HCT116 (cell line): ENCODE results near the gene TNRC6C. TPM values are rescaled to one million over a fixed set of nuclear protein-coding genes. Genes with fewer than 3 reads are reported as not detected.

Experiments
- ATAC-seq: fragments of 200-7000 bp; cut with Tn5 transposase; 2 replicates; pipeline ENCODE4 v1.9.1; 2020; ENCODE audit warnings: mild to moderate bottlenecking, moderate library complexity
- BruUV-seq: library from RNA; stranded (reverse); fragments of 400-500 nt; replicated peaks from 2 replicates; lab custom pipeline; 2021; lab: Mats Ljungman, UMichigan
- CTCF ChIA-PET: fragments of 300-600 bp; sonication (Branson Sonifier 250); formaldehyde crosslinking; loops from one replicate; lab custom pipeline; 2021; ENCODE audit warnings: antibody characterized with exemption; lab: Charles Lee
- POLR2A ChIA-PET: fragments of 300-600, 350-600 bp; sonication (Branson Sonifier 250); formaldehyde crosslinking; loops from one replicate; lab custom pipeline; 2021; ENCODE audit warnings: antibody characterized with exemption; lab: Charles Lee
- RAD21 ChIA-PET, 2 experiments: fragments of 300-600 bp; sonication (Branson Sonifier 250); formaldehyde crosslinking; loops; one replicate each; lab custom pipeline; 2023; ENCODE audit warnings: low total read pairs in 2 of 2; ENCODE audit not compliant: uncharacterized antibody in 2 of 2, unreplicated experiment in 2 of 2, low non-redundant PET in 1 of 2; lab: Charles Lee
- DNase-seq: peaks from one replicate; pipeline ENCODE4 v3.0.0-alpha.2; 2010; ENCODE audit warnings: low read depth, low spot score
- H2AFZ ChIP-seq: fragments of 200-600 bp; shearing (Covaris generic), sonication (generic); 2 replicates; pipeline ENCODE4 v1.6.1; 2017; ENCODE audit warnings: low read depth, mixed run types, mixed read lengths, antibody characterized with exemption, low read length; ENCODE audit not compliant: poor library complexity, severe bottlenecking
- H3K27ac ChIP-seq: 2 replicates; pipeline ENCODE4 v1.5.1; 2012; ENCODE audit warnings: low read depth, low read length
- H3K27me3 ChIP-seq: fragments of 200-600 bp; sonication (generic); 2 replicates; pipeline ENCODE4 v1.6.1; 2016; ENCODE audit warnings: mixed run types, low read length, mixed read lengths; ENCODE audit not compliant: insufficient read depth
- H3K36me3 ChIP-seq, 2 experiments: fragments of 200-500 bp in 1 of 2; fragments of 200-600 bp in 1 of 2; sonication (Bioruptor generic) in 1 of 2; sonication (generic) in 1 of 2; 2 replicates each; pipeline versions ENCODE4 v1.5.1 to v1.6.1; 2014 to 2016; ENCODE audit warnings: low read length in 2 of 2, inconsistent platforms in 1 of 2, mixed read lengths in 1 of 2, mixed run types in 1 of 2; ENCODE audit not compliant: insufficient read depth in 2 of 2, control insufficient read depth in 1 of 2
- H3K4me1 ChIP-seq, 2 experiments: fragments of 200-600 bp in 1 of 2; sonication (generic) in 1 of 2; 2 replicates each; pipeline versions ENCODE4 v1.5.1 to v1.6.1; 2012 to 2017; ENCODE audit warnings: low read length in 2 of 2, inconsistent platforms in 1 of 2, mild to moderate bottlenecking in 1 of 2, mixed read lengths in 1 of 2, mixed run types in 1 of 2, moderate library complexity in 1 of 2; ENCODE audit not compliant: insufficient read depth in 2 of 2, control insufficient read depth in 1 of 2
- H3K4me2 ChIP-seq: fragments of 200-600 bp; sonication (generic); 2 replicates; pipeline ENCODE4 v1.6.1; 2017; ENCODE audit warnings: mixed run types, low read length, mixed read lengths
- H3K4me3 ChIP-seq, 2 experiments: fragments of 200-600 bp in 1 of 2; sonication (generic) in 1 of 2; replicated peaks in 1 of 2; 2 replicates each; pipeline ENCODE4 v1.5.1; 2011 to 2016; ENCODE audit warnings: low read length in 2 of 2, control low read depth in 1 of 2, low read depth in 1 of 2, mild to moderate bottlenecking in 1 of 2, mixed read lengths in 1 of 2, mixed run types in 1 of 2
- H3K79me2 ChIP-seq: fragments of 200-600 bp; sonication (generic); 2 replicates; pipeline ENCODE4 v1.6.1; 2017; ENCODE audit warnings: mild to moderate bottlenecking, mixed run types, low read length, moderate library complexity, mixed read lengths; ENCODE audit not compliant: insufficient read depth
- H3K9ac ChIP-seq: fragments of 200-600 bp; sonication (generic); 2 replicates; pipeline ENCODE4 v1.6.1; 2016; ENCODE audit warnings: low read length, mixed read lengths
- H3K9me2 ChIP-seq: fragments of 200-600 bp; sonication (generic), shearing (Covaris generic); 2 replicates; pipeline ENCODE4 v1.6.1; 2017; ENCODE audit warnings: mixed run types, mild to moderate bottlenecking, moderate library complexity; ENCODE audit not compliant: insufficient read depth
- H3K9me3 ChIP-seq, 2 experiments: fragments of 200-500 bp in 1 of 2; fragments of 200-600 bp in 1 of 2; sonication (Bioruptor generic) in 1 of 2; sonication (generic) in 1 of 2; 2 replicates each; pipeline ENCODE4 v1.6.1; 2014 to 2017; ENCODE audit warnings: low read length in 2 of 2, mixed read lengths in 2 of 2, inconsistent platforms in 1 of 2, low read depth in 1 of 2, mild to moderate bottlenecking in 1 of 2, mixed run types in 1 of 2, moderate library complexity in 1 of 2; ENCODE audit not compliant: control insufficient read depth in 1 of 2, insufficient read depth in 1 of 2
- H4K20me1 ChIP-seq: fragments of 200-600 bp; sonication (generic), shearing (Covaris generic); 2 replicates; pipeline ENCODE4 v1.6.1; 2017; ENCODE audit warnings: mixed run types, mild to moderate bottlenecking, moderate library complexity; ENCODE audit not compliant: insufficient read depth
- CBX3 ChIP-seq: IDR thresholded peaks from 2 replicates; pipeline ENCODE4 v1.6.1; 2012; ENCODE audit warnings: low read depth
- EGR1 ChIP-seq: IDR thresholded peaks from 2 replicates; pipeline ENCODE4 v1.6.1; 2012; ENCODE audit warnings: low read depth
- EZH2 ChIP-seq: fragments of 200-600 bp; sonication (generic); IDR thresholded peaks from 2 replicates; pipeline ENCODE4 v1.6.1; 2017; ENCODE audit warnings: antibody characterized with exemption, mixed run types
- FOSL1 ChIP-seq: IDR thresholded peaks from 2 replicates; pipeline ENCODE4 v1.6.1; 2012; ENCODE audit warnings: low read depth
- JUND ChIP-seq: IDR thresholded peaks from 2 replicates; pipeline ENCODE4 v1.6.1; 2012
- POLR2A ChIP-seq: IDR thresholded peaks from 2 replicates; pipeline ENCODE4 v1.7.0; 2011; ENCODE audit warnings: borderline replicate concordance; ENCODE audit not compliant: insufficient read depth, insufficient read length; ENCODE audit errors: extremely low read depth
- POLR2AphosphoS5 ChIP-seq: IDR thresholded peaks from 2 replicates; pipeline ENCODE4 v1.6.1; 2011; ENCODE audit warnings: mild to moderate bottlenecking, low read depth, low read length, moderate library complexity
- RAD21 ChIP-seq: IDR thresholded peaks from 2 replicates; pipeline ENCODE4 v1.6.1; 2012; ENCODE audit warnings: low read depth, mild to moderate bottlenecking
- SIN3A ChIP-seq: IDR thresholded peaks from 2 replicates; pipeline ENCODE4 v1.6.1; 2012; ENCODE audit warnings: low read depth
- TCF7L2 ChIP-seq: IDR thresholded peaks from 2 replicates; pipeline ENCODE4 v1.7.0; 2011; ENCODE audit warnings: borderline replicate concordance, inconsistent platforms; ENCODE audit not compliant: insufficient read depth, insufficient read length; ENCODE audit errors: extremely low read depth
- ZNF274 ChIP-seq: fragments of 200-500 bp; sonication (Bioruptor generic); IDR thresholded peaks from 2 replicates; pipeline ENCODE4 v1.6.1; 2014; ENCODE audit warnings: mild to moderate bottlenecking, low read depth, low read length, inconsistent platforms
- intact Hi-C: fragments of 100-400 bp; cut with micrococcal nuclease; formaldehyde crosslinking; loops from 2 replicates; pipeline ENCODE4 v1.10.0; 2022
- total RNA-seq: library from RNA; stranded (reverse); gene quantifications from one replicate; pipeline ENCODE4 v1.2.1, GENCODE V29; 2021; ENCODE audit not compliant: unreplicated experiment
- TF ChIP-seq, protein P1 (sequence below): IDR thresholded peaks from 2 replicates; pipeline ENCODE4 v1.6.1; 2012
- TF ChIP-seq, protein P2 (sequence below), 3 experiments: fragments of 200-600 bp in 1 of 3; sonication (generic) in 1 of 3; IDR thresholded peaks in 2 of 3; conservative IDR thresholded peaks in 1 of 3; 2 replicates each; pipeline ENCODE4 v1.5.1; 2012 to 2017; ENCODE audit warnings: low read depth in 2 of 3, low read length in 2 of 3, antibody characterized with exemption in 1 of 3, borderline replicate concordance in 1 of 3, control low read depth in 1 of 3, mild to moderate bottlenecking in 1 of 3, mixed read lengths in 1 of 3, mixed run types in 1 of 3, moderate library complexity in 1 of 3; ENCODE audit not compliant: insufficient read depth in 1 of 3
- TF ChIP-seq, protein P3 (sequence below): IDR thresholded peaks from 2 replicates; pipeline ENCODE4 v1.6.1; 2011; ENCODE audit warnings: mild to moderate bottlenecking, low read length, moderate library complexity; ENCODE audit not compliant: insufficient replicate concordance; ENCODE audit errors: extremely low read depth

The TNRC6C gene
- total RNA-seq, 1 experiment from 2014 or later: 23.4 TPM

DNA sequence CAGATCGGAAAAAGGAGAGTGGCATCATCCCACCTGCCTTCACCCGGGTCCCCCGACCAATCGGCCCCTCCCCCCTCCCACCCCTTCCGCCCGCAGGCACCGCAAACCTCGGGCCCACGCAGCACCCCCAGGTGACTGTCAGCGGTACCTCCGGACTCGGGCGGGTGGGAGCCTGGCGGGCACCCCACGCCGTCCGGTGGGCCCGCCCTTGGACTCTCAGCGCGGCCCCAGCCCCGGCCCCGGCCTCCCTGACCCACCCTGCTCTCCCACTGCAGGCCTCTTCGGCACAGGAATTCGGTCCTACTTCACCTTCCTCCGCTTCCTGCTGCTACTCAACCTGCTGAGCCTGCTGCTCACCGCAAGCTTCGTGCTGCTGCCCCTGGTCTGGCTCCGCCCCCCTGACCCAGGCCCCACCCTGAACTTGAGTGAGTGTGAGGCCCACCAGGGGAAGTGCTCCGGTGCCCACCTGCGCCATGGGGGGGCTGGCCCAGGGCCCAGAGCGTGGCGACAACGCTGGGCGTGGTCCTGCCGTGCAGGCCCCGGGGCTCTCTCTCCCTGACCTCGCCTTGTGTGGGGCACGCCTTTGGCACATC, 173.7 kb downstream of the TNRC6C start (continued):
- TF ChIP-seq SIN3A: no peak
- TF ChIP-seq, all 23 proteins: peak for 3

DNA sequence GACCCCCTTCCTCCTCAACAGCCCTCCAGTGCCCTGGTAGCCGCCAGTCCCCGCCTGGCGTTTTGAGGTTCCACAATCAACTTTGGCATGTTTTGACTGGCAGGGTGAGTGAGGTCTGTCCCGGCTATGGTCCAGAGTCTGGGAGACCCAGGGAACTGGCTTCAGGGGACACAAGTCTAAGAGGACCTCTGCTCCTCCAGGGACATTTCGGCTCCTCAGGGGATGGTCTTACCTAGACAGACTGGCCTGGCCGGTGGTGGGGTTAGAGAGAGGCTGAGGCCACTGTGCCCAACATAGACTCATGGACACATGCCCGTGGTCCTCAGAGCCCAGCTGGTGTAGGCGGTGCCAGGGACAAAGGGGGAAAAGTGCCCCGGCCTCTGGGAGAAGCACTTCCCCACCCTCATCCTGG, 174.3 kb downstream of the TNRC6C start:
- Histone ChIP-seq H3K27ac (peak overlapping the region; percentile 49), H3K79me2 (peaks cover 2% of the 10 kb centered on the region; the same call in 1 of the 2 replicates), H3K9me2 (no peaks in the 10 kb centered on the region), H3K4me1 (peaks cover 37 to 70% of the 10 kb centered on the region in 2 experiments), H4K20me1 (no peaks in the 10 kb centered on the region), H2AFZ (peak overlapping the region; percentile 77), H3K4me2 (peak overlapping the region; percentile 96), H3K9ac (peak overlapping the region; percentile 71), H3K4me3 (peak overlapping the region; percentile 57 to 68), H3K9me3 (no peaks in the 10 kb centered on the region), H3K27me3 (no peaks in the 10 kb centered on the region), H3K36me3 (no peaks in the 10 kb centered on the region)
- ATAC-seq (no peak), DNase-seq (no peak)
- TF ChIP-seq, protein P1, sequence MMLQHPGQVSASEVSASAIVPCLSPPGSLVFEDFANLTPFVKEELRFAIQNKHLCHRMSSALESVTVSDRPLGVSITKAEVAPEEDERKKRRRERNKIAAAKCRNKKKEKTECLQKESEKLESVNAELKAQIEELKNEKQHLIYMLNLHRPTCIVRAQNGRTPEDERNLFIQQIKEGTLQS: no peak
- no peak for TF ChIP-seq EGR1
- no peak for TF ChIP-seq RAD21
- TF ChIP-seq, protein P2, sequence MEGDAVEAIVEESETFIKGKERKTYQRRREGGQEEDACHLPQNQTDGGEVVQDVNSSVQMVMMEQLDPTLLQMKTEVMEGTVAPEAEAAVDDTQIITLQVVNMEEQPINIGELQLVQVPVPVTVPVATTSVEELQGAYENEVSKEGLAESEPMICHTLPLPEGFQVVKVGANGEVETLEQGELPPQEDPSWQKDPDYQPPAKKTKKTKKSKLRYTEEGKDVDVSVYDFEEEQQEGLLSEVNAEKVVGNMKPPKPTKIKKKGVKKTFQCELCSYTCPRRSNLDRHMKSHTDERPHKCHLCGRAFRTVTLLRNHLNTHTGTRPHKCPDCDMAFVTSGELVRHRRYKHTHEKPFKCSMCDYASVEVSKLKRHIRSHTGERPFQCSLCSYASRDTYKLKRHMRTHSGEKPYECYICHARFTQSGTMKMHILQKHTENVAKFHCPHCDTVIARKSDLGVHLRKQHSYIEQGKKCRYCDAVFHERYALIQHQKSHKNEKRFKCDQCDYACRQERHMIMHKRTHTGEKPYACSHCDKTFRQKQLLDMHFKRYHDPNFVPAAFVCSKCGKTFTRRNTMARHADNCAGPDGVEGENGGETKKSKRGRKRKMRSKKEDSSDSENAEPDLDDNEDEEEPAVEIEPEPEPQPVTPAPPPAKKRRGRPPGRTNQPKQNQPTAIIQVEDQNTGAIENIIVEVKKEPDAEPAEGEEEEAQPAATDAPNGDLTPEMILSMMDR (IDR thresholded peaks at IDR 0.05 in 2 of 3, conservative IDR thresholded peaks at IDR 0.05 in 1 of 3; ENCODE audit: borderline replicate concordance in 1 of 3, insufficient read depth in 1 of 3, low read depth in 2 of 3, low read length in 2 of 3): no peak
- TF ChIP-seq TCF7L2: no peak
- no peak for TF ChIP-seq JUND
- TF ChIP-seq, protein P3, sequence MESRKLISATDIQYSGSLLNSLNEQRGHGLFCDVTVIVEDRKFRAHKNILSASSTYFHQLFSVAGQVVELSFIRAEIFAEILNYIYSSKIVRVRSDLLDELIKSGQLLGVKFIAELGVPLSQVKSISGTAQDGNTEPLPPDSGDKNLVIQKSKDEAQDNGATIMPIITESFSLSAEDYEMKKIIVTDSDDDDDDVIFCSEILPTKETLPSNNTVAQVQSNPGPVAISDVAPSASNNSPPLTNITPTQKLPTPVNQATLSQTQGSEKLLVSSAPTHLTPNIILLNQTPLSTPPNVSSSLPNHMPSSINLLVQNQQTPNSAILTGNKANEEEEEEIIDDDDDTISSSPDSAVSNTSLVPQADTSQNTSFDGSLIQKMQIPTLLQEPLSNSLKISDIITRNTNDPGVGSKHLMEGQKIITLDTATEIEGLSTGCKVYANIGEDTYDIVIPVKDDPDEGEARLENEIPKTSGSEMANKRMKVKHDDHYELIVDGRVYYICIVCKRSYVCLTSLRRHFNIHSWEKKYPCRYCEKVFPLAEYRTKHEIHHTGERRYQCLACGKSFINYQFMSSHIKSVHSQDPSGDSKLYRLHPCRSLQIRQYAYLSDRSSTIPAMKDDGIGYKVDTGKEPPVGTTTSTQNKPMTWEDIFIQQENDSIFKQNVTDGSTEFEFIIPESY: no peak
- TF ChIP-seq POLR2AphosphoS5: no peak
- TF ChIP-seq ZNF274: no peak
- TF ChIP-seq CBX3: no peak
- TF ChIP-seq FOSL1: no peak
- no peak for TF ChIP-seq EZH2
- TF ChIP-seq POLR2A: no peak
- ChIA-PET CTCF (interaction anchor here (1.0 to 1.1 kb wide), 2 partner anchors 9 to 118 kb away, joined by 3 to 6 read pairs; no protein-coding TSS in a partner anchor), POLR2A (no interaction called here), RAD21 (no interaction called here)
- intact Hi-C loops: no loop called here
- no TSS peak for BruUV-seq
